HG03575 (cell line): ENCODE results near the gene TRAM1L1.

Experiments
- ATAC-seq: cut with Tn5 transposase; IDR thresholded peaks from one replicate; pipeline ENCODE4 v1.9.1; 2021; ENCODE audit not compliant: unreplicated experiment, insufficient number of reproducible peaks, low FRiP score; ENCODE audit errors: extremely low read depth

TRAM1L1 gene

GRCh38 chr4:117084866-117085701 lies at the start of gene TRAM1L1:
TSS of gene TRAM1L1 (minus strand) at chr4:117085576. CDS start at chr4:117085393, 183 bp downstream.
- no peak for ATAC-seq

- peak; percentile 72 for ATAC-seq
Observed at GRCh38 chr4:117134386-117134785, 49.0 kb upstream of the TRAM1L1 start.

- no peak for ATAC-seq
Observed at GRCh38 chr4:117096886-117097285, 11.5 kb upstream of the TRAM1L1 start.

- ATAC-seq = no peak
Observed at GRCh38 chr4:117096462-117096861, 11.1 kb upstream of the TRAM1L1 start.

- ATAC-seq = no peak
Observed at GRCh38 chr4:117093571-117093970, 8.2 kb upstream of the TRAM1L1 start.

GRCh38 chr4:117077760-117078159 lies 7.6 kb downstream of the TRAM1L1 start:
- no peak for ATAC-seq

- ATAC-seq = no peak
Observed at GRCh38 chr4:117068120-117068519, 17.3 kb downstream of the TRAM1L1 start.

GRCh38 chr4:117063961-117064696 lies 21.2 kb downstream of the TRAM1L1 start:
- ATAC-seq = no peak

- ATAC-seq = no peak
Observed at GRCh38 chr4:117042962-117043361, 42.4 kb downstream of the TRAM1L1 start.
